NCI-H2227 treated with DMSO at 0.1 percent for 48 hours (cell line): ENCODE results near the gene PTOV1.

ENCODE experiments used
- DNase-seq: peaks from one replicate; lab custom pipeline; 2025; lab: John Stamatoyannopoulos, UW

The PTOV1 gene

GRCh38 chr19:49889038-49889686, 38.2 kb downstream of the PTOV1 start:
- DNase-seq: no peak

GRCh38 chr19:49889687-49890348, 38.9 kb downstream of the PTOV1 start:
- no peak for DNase-seq

- no peak for DNase-seq
These were observed 39.7 kb downstream of the PTOV1 start for GRCh38 chr19:49890349-49891311.

- no peak for DNase-seq
These were observed 40.4 kb downstream of the PTOV1 start for GRCh38 chr19:49891393-49891792.

GRCh38 chr19:49892716-49893115, 41.8 kb downstream of the PTOV1 start:
- DNase-seq: no peak

- no peak for DNase-seq
These were observed 43.2 kb downstream of the PTOV1 start for GRCh38 chr19:49894011-49894664.

- no peak for DNase-seq
These were observed 44.1 kb downstream of the PTOV1 start for GRCh38 chr19:49894879-49895565.

GRCh38 chr19:49895566-49896297, 44.8 kb downstream of the PTOV1 start:
- DNase-seq: no peak

GRCh38 chr19:49896863-49897621, 46.1 kb downstream of the PTOV1 start, which contains the start of gene IL4I1:
TSS of gene IL4I1 (minus strand) at chr19:49896887. CDS start at chr19:49896160, 727 bp downstream.
- no peak for DNase-seq

- DNase-seq: no peak
These were observed 53.2 kb downstream of the PTOV1 start for GRCh38 chr19:49904136-49904535.

- no peak for DNase-seq
These were observed 56.1 kb downstream of the PTOV1 start for GRCh38 chr19:49906879-49907564.

GRCh38 chr19:49907745-49908446, 56.9 kb downstream of the PTOV1 start:
- no peak for DNase-seq

- no peak for DNase-seq
These were observed 57.8 kb downstream of the PTOV1 start for GRCh38 chr19:49908480-49909420.

- DNase-seq: no peak
These were observed 59.2 kb downstream of the PTOV1 start for GRCh38 chr19:49910179-49910578.
